WTC11 (cell line): ENCODE data around the gene CYP27C1. TPM values are rescaled to one million over a fixed set of nuclear protein-coding genes. Genes with fewer than 3 reads are reported as not detected.
A peak's percentile ranks its signal among the peaks of the same experiment; 100 is the strongest.

ENCODE experiments used
- ATAC-seq: fragments of 200-7000 bp; cut with Tn5 transposase; 2 replicates; pipeline ENCODE4 v1.10.0; 2021; ENCODE audit warnings: mild to moderate bottlenecking, moderate library complexity
- CTCF ChIA-PET: fragments of 300-600 bp; sonication (Branson Sonifier 250); formaldehyde crosslinking; loops from one replicate; lab custom pipeline; 2021; ENCODE audit warnings: antibody characterized with exemption; lab: Charles Lee
- POLR2A ChIA-PET: fragments of 350-600 bp; sonication (Branson Sonifier 250); formaldehyde crosslinking; loops from one replicate; lab custom pipeline; 2021; ENCODE audit warnings: antibody characterized with exemption; lab: Charles Lee
- DNase-seq: peaks from one replicate; pipeline ENCODE4 v3.0.0; 2021; ENCODE audit warnings: low spot score
- H3K27ac Mint-ChIP-seq: 2 replicates; pipeline ENCODE4 v1.8.0; 2021; ENCODE audit warnings: mixed read lengths
- H3K27me3 Mint-ChIP-seq: 2 replicates; pipeline ENCODE4 v1.8.0; 2021; ENCODE audit warnings: low read depth, mild to moderate bottlenecking, moderate library complexity, mixed read lengths
- H3K36me3 Mint-ChIP-seq: 2 replicates; pipeline ENCODE4 v1.8.0; 2021; ENCODE audit warnings: mixed read lengths
- H3K4me1 Mint-ChIP-seq: 2 replicates; pipeline ENCODE4 v1.8.0; 2022; ENCODE audit warnings: mixed read lengths
- H3K4me3 Mint-ChIP-seq: 2 replicates; pipeline ENCODE4 v1.8.0; 2021; ENCODE audit warnings: mild to moderate bottlenecking, moderate library complexity, mixed read lengths
- H3K9me3 Mint-ChIP-seq: 2 replicates; pipeline ENCODE4 v1.8.0; 2021; ENCODE audit warnings: mixed read lengths
- ELF4 ChIP-seq: sonication (generic); formaldehyde crosslinking; IDR thresholded peaks from 2 replicates; pipeline ENCODE4 v1.8.1; 2022; ENCODE audit warnings: low read depth, mild to moderate bottlenecking, moderate library complexity, missing genetic modification reagents
- ETV6 ChIP-seq: sonication (generic); formaldehyde crosslinking; IDR thresholded peaks from 2 replicates; pipeline ENCODE4 v1.8.1; 2022; ENCODE audit warnings: mild to moderate bottlenecking, missing genetic modification reagents
- FOXK1 ChIP-seq: sonication (generic); formaldehyde crosslinking; IDR thresholded peaks from 2 replicates; pipeline ENCODE4 v1.8.0; 2022; ENCODE audit warnings: mild to moderate bottlenecking, moderate library complexity, missing genetic modification reagents
- FOXP1 ChIP-seq: sonication (generic); formaldehyde crosslinking; IDR thresholded peaks from 2 replicates; pipeline ENCODE4 v1.8.0; 2022; ENCODE audit warnings: missing genetic modification reagents, mild to moderate bottlenecking, moderate library complexity, borderline replicate concordance
- KAT7 ChIP-seq: sonication (generic); formaldehyde crosslinking; IDR thresholded peaks from 2 replicates; pipeline ENCODE4 v1.8.1; 2023; ENCODE audit warnings: missing genetic modification reagents, mild to moderate bottlenecking, borderline replicate concordance
- NFE2L1 ChIP-seq: sonication (generic); formaldehyde crosslinking; IDR thresholded peaks from 2 replicates; pipeline ENCODE4 v1.8.1; 2023; ENCODE audit warnings: missing genetic modification reagents
- PRRX2 ChIP-seq: fragments of 250-450 bp; sonication (Bioruptor Pico); IDR thresholded peaks from 2 replicates; pipeline ENCODE4 v1.8.0; 2021; ENCODE audit warnings: mild to moderate bottlenecking
- SP1 ChIP-seq: sonication (generic); formaldehyde crosslinking; conservative IDR thresholded peaks from 2 replicates; pipeline ENCODE4 v1.8.1; 2022; ENCODE audit warnings: missing genetic modification reagents
- ZBTB21 ChIP-seq: sonication (generic); formaldehyde crosslinking; IDR thresholded peaks from 2 replicates; pipeline ENCODE4 v1.8.1; 2023; ENCODE audit warnings: mild to moderate bottlenecking, missing genetic modification reagents, borderline replicate concordance
- ZNF121 ChIP-seq: sonication (generic); formaldehyde crosslinking; IDR thresholded peaks from 2 replicates; pipeline ENCODE4 v1.8.0; 2023; ENCODE audit warnings: missing genetic modification reagents
- ZNF317 ChIP-seq: sonication (generic); formaldehyde crosslinking; IDR thresholded peaks from 2 replicates; pipeline ENCODE4 v1.8.1; 2023; ENCODE audit warnings: low read depth, mild to moderate bottlenecking, moderate library complexity, missing genetic modification reagents, borderline replicate concordance
- ZNF671 ChIP-seq: fragments of 250-450 bp; sonication (Bioruptor Pico); IDR thresholded peaks from 2 replicates; pipeline ENCODE4 v1.8.0; 2021; ENCODE audit warnings: mild to moderate bottlenecking
- total RNA-seq: library from RNA; stranded (reverse); gene quantifications from 3 replicates; pipeline ENCODE4 v1.2.3, GENCODE V29; 2021
- TF ChIP-seq, protein P1 (sequence below): sonication (generic); formaldehyde crosslinking; IDR thresholded peaks from 2 replicates; pipeline ENCODE4 v1.8.0; 2023; ENCODE audit warnings: missing genetic modification reagents, mild to moderate bottlenecking, borderline replicate concordance
- TF ChIP-seq, protein P2 (sequence below): fragments of 250-450 bp; sonication (Bioruptor Pico); IDR thresholded peaks from 2 replicates; pipeline ENCODE4 v2.1.2; 2022; ENCODE audit warnings: mild to moderate bottlenecking, moderate library complexity
- TF ChIP-seq, protein P3 (sequence below): sonication (generic); formaldehyde crosslinking; IDR thresholded peaks from 2 replicates; pipeline ENCODE4 v1.8.1; 2022; ENCODE audit warnings: mild to moderate bottlenecking, moderate library complexity, missing genetic modification reagents
- TF ChIP-seq, protein P4 (sequence below): fragments of 250-450 bp; sonication (Bioruptor Pico); IDR thresholded peaks from 2 replicates; pipeline ENCODE4 v1.9.0; 2021; ENCODE audit warnings: mild to moderate bottlenecking
- TF ChIP-seq, protein P5 (sequence below): fragments of 200-600 bp; IDR thresholded peaks from 2 replicates; pipeline ENCODE4 v1.8.0; 2022; ENCODE audit warnings: antibody characterized with exemption
- TF ChIP-seq, protein P6 (sequence below): fragments of 250-450 bp; sonication (Bioruptor Pico); IDR thresholded peaks from 2 replicates; pipeline ENCODE4 v1.9.0; 2021; ENCODE audit warnings: mild to moderate bottlenecking
- TF ChIP-seq, protein P7 (sequence below): fragments of 250-450 bp; sonication (Bioruptor Pico); IDR thresholded peaks from 2 replicates; pipeline ENCODE4 v1.9.0; 2021; ENCODE audit warnings: mild to moderate bottlenecking, borderline replicate concordance

The CYP27C1 gene
- total RNA-seq, 1 experiment from 2014 or later = 2.4 TPM

DNA sequence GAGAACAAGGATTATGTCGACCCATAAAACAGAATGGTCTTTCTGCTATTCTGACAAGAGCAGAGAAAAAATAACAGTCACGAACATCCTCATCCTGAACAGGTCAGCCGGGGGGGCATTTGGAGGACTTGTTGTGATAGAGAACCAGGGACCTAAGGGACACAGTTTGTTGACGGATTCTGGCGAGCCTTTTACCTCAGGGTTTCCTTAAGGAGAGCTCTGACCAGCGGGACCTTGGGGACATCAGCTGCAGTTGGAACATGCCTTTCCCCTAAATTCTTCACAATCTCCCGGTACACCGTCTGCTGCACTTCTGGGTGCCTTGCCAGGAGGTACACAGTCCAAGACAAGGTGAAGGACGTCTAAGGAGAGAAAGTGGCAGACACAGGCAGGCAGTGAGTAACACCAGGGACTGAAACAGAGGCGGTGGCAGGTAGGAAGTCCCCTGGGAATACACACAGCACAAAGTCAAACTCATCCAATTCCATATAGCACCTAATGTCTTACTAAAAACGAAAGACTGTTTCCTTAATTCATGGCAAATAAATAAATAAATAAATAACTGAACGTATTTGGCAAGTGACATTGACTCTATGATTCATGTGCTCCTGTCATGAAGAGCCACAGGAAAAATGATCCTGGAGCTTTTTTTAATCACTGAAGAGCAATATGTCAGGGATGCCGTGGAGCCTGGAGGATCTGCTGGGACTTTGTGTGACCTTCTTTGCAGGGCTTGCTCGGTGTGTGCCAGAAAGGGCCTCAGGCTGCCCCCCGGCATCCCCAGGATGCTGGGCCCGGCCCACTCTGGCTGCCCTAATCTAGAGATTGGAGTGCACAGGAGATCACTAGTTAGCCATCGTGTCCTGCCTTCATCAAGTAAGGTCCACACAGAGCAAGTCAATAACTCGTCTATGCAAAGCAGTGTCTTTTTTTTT, 24.7 kb downstream of the CYP27C1 start (continued):
- TF ChIP-seq, protein P1, sequence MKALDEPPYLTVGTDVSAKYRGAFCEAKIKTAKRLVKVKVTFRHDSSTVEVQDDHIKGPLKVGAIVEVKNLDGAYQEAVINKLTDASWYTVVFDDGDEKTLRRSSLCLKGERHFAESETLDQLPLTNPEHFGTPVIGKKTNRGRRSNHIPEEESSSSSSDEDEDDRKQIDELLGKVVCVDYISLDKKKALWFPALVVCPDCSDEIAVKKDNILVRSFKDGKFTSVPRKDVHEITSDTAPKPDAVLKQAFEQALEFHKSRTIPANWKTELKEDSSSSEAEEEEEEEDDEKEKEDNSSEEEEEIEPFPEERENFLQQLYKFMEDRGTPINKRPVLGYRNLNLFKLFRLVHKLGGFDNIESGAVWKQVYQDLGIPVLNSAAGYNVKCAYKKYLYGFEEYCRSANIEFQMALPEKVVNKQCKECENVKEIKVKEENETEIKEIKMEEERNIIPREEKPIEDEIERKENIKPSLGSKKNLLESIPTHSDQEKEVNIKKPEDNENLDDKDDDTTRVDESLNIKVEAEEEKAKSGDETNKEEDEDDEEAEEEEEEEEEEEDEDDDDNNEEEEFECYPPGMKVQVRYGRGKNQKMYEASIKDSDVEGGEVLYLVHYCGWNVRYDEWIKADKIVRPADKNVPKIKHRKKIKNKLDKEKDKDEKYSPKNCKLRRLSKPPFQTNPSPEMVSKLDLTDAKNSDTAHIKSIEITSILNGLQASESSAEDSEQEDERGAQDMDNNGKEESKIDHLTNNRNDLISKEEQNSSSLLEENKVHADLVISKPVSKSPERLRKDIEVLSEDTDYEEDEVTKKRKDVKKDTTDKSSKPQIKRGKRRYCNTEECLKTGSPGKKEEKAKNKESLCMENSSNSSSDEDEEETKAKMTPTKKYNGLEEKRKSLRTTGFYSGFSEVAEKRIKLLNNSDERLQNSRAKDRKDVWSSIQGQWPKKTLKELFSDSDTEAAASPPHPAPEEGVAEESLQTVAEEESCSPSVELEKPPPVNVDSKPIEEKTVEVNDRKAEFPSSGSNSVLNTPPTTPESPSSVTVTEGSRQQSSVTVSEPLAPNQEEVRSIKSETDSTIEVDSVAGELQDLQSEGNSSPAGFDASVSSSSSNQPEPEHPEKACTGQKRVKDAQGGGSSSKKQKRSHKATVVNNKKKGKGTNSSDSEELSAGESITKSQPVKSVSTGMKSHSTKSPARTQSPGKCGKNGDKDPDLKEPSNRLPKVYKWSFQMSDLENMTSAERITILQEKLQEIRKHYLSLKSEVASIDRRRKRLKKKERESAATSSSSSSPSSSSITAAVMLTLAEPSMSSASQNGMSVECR = no peak
- TF ChIP-seq, protein P2, sequence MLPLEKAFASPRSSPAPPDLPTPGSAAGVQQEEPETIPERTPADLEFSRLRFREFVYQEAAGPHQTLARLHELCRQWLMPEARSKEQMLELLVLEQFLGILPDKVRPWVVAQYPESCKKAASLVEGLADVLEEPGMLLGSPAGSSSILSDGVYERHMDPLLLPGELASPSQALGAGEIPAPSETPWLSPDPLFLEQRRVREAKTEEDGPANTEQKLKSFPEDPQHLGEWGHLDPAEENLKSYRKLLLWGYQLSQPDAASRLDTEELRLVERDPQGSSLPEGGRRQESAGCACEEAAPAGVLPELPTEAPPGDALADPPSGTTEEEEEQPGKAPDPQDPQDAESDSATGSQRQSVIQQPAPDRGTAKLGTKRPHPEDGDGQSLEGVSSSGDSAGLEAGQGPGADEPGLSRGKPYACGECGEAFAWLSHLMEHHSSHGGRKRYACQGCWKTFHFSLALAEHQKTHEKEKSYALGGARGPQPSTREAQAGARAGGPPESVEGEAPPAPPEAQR (CRISPR knock-in tag) = no peak
- TF ChIP-seq FOXP1 (CRISPR knock-in tag) = no peak

DNA sequence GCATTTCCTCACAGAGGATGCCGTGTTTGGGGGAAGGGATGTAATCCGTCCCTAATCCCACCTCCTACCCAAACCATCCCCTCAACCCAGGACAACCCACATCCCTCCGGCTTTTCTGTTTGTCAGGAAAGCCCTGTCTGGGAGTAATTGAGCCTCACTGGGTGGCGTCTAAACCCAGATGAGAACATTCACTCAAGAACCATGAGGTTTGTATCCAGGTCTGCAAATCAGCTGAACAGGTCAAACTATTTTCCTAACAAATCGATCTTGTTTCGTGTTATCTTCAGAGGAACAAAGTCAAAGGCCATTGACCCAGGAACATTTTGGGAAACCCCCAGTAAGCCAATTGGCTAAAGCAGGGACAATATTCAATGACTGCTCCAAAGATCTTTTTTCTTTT, 25.7 kb downstream of the CYP27C1 start:
- peaks cover 8% of the 10 kb centered on the region for H3K36me3 Mint-ChIP-seq
- H3K4me1 Mint-ChIP-seq = peaks cover 33% of the 10 kb centered on the region
- ATAC-seq (peak; percentile 46), DNase-seq (no peak)
- no peak overlapping the region; the same call in 1 of the 2 replicates for H3K27ac Mint-ChIP-seq
- peaks cover 12% of the 10 kb centered on the region; the same call in 1 of the 2 replicates for H3K9me3 Mint-ChIP-seq
- CTCF ChIA-PET = interaction anchor here (1.0 to 1.1 kb wide), 2 partner anchors 76 to 88 kb away, joined by 3 read pairs; partner anchors contain the start of gene BIN1
- no peaks in the 10 kb centered on the region for H3K27me3 Mint-ChIP-seq
- POLR2A ChIA-PET = no interaction called here
- H3K4me3 Mint-ChIP-seq = no peak overlapping the region
- TF ChIP-seq ELF4 (no peak), NFE2L1 (no peak), SP1 (CRISPR knock-in tag) (no peak), ZNF671 (no peak), ZBTB21 (CRISPR knock-in tag) (no peak), ETV6 (no peak), ZNF121 (CRISPR knock-in tag) (no peak), ZNF317 (CRISPR knock-in tag) (no peak), KAT7 (CRISPR knock-in tag) (no peak), FOXK1 (CRISPR knock-in tag) (no peak), PRRX2 (CRISPR knock-in tag) (no peak)
- TF ChIP-seq, protein P3, sequence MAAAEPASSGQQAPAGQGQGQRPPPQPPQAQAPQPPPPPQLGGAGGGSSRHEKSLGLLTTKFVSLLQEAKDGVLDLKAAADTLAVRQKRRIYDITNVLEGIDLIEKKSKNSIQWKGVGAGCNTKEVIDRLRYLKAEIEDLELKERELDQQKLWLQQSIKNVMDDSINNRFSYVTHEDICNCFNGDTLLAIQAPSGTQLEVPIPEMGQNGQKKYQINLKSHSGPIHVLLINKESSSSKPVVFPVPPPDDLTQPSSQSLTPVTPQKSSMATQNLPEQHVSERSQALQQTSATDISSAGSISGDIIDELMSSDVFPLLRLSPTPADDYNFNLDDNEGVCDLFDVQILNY (CRISPR knock-in tag) = no peak
- TF ChIP-seq, protein P4, sequence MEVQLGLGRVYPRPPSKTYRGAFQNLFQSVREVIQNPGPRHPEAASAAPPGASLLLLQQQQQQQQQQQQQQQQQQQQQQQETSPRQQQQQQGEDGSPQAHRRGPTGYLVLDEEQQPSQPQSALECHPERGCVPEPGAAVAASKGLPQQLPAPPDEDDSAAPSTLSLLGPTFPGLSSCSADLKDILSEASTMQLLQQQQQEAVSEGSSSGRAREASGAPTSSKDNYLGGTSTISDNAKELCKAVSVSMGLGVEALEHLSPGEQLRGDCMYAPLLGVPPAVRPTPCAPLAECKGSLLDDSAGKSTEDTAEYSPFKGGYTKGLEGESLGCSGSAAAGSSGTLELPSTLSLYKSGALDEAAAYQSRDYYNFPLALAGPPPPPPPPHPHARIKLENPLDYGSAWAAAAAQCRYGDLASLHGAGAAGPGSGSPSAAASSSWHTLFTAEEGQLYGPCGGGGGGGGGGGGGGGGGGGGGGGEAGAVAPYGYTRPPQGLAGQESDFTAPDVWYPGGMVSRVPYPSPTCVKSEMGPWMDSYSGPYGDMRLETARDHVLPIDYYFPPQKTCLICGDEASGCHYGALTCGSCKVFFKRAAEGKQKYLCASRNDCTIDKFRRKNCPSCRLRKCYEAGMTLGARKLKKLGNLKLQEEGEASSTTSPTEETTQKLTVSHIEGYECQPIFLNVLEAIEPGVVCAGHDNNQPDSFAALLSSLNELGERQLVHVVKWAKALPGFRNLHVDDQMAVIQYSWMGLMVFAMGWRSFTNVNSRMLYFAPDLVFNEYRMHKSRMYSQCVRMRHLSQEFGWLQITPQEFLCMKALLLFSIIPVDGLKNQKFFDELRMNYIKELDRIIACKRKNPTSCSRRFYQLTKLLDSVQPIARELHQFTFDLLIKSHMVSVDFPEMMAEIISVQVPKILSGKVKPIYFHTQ (CRISPR knock-in tag) = no peak
- TF ChIP-seq, protein P5, sequence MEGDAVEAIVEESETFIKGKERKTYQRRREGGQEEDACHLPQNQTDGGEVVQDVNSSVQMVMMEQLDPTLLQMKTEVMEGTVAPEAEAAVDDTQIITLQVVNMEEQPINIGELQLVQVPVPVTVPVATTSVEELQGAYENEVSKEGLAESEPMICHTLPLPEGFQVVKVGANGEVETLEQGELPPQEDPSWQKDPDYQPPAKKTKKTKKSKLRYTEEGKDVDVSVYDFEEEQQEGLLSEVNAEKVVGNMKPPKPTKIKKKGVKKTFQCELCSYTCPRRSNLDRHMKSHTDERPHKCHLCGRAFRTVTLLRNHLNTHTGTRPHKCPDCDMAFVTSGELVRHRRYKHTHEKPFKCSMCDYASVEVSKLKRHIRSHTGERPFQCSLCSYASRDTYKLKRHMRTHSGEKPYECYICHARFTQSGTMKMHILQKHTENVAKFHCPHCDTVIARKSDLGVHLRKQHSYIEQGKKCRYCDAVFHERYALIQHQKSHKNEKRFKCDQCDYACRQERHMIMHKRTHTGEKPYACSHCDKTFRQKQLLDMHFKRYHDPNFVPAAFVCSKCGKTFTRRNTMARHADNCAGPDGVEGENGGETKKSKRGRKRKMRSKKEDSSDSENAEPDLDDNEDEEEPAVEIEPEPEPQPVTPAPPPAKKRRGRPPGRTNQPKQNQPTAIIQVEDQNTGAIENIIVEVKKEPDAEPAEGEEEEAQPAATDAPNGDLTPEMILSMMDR = no peak
- TF ChIP-seq, protein P6, sequence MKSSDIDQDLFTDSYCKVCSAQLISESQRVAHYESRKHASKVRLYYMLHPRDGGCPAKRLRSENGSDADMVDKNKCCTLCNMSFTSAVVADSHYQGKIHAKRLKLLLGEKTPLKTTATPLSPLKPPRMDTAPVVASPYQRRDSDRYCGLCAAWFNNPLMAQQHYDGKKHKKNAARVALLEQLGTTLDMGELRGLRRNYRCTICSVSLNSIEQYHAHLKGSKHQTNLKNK (CRISPR knock-in tag) = no peak
- TF ChIP-seq, protein P7, sequence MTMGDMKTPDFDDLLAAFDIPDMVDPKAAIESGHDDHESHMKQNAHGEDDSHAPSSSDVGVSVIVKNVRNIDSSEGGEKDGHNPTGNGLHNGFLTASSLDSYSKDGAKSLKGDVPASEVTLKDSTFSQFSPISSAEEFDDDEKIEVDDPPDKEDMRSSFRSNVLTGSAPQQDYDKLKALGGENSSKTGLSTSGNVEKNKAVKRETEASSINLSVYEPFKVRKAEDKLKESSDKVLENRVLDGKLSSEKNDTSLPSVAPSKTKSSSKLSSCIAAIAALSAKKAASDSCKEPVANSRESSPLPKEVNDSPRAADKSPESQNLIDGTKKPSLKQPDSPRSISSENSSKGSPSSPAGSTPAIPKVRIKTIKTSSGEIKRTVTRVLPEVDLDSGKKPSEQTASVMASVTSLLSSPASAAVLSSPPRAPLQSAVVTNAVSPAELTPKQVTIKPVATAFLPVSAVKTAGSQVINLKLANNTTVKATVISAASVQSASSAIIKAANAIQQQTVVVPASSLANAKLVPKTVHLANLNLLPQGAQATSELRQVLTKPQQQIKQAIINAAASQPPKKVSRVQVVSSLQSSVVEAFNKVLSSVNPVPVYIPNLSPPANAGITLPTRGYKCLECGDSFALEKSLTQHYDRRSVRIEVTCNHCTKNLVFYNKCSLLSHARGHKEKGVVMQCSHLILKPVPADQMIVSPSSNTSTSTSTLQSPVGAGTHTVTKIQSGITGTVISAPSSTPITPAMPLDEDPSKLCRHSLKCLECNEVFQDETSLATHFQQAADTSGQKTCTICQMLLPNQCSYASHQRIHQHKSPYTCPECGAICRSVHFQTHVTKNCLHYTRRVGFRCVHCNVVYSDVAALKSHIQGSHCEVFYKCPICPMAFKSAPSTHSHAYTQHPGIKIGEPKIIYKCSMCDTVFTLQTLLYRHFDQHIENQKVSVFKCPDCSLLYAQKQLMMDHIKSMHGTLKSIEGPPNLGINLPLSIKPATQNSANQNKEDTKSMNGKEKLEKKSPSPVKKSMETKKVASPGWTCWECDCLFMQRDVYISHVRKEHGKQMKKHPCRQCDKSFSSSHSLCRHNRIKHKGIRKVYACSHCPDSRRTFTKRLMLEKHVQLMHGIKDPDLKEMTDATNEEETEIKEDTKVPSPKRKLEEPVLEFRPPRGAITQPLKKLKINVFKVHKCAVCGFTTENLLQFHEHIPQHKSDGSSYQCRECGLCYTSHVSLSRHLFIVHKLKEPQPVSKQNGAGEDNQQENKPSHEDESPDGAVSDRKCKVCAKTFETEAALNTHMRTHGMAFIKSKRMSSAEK (CRISPR knock-in tag) = no peak
